ENCODE data around the gene RAB33A.

DNA sequence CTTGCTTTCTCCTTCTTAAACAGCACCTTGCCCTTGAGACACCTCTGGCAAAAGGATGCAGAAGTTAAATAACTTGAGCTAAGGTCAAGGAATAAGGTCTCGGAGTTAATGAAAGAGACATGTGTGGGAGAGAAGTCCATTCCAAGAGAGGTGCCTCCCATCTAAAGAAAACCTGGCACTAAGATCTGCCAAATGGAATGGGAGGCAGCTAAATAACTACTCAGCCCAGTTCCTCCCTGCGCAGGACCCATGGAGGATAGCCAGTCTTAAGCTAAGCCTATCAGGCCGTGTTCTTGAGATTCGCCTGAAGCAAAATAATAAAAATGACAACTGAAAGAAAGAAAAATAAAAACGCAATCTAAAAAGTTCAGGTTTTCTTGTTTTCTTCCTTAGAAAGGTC is 40.8 kb upstream of the RAB33A start:
- TF ChIP-seq, protein P1, sequence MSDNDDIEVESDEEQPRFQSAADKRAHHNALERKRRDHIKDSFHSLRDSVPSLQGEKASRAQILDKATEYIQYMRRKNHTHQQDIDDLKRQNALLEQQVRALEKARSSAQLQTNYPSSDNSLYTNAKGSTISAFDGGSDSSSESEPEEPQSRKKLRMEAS (IDR thresholded peaks at IDR 0.05): no peak
- TF ChIP-seq, protein P2, sequence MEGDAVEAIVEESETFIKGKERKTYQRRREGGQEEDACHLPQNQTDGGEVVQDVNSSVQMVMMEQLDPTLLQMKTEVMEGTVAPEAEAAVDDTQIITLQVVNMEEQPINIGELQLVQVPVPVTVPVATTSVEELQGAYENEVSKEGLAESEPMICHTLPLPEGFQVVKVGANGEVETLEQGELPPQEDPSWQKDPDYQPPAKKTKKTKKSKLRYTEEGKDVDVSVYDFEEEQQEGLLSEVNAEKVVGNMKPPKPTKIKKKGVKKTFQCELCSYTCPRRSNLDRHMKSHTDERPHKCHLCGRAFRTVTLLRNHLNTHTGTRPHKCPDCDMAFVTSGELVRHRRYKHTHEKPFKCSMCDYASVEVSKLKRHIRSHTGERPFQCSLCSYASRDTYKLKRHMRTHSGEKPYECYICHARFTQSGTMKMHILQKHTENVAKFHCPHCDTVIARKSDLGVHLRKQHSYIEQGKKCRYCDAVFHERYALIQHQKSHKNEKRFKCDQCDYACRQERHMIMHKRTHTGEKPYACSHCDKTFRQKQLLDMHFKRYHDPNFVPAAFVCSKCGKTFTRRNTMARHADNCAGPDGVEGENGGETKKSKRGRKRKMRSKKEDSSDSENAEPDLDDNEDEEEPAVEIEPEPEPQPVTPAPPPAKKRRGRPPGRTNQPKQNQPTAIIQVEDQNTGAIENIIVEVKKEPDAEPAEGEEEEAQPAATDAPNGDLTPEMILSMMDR (IDR thresholded peaks at IDR 0.05): no peak
- TF ChIP-seq HOXA7 (CRISPR knock-in tag; IDR thresholded peaks at IDR 0.05) (no peak), KDM1A (IDR thresholded peaks at IDR 0.05; ENCODE audit: low read depth) (no peak), RCOR1 (IDR thresholded peaks at IDR 0.05; ENCODE audit: low read depth, low read length) (no peak)
